ENCODE results near the gene OSGIN1. TPM values are rescaled to one million over a fixed set of nuclear protein-coding genes. Genes with fewer than 3 reads are reported as not detected.

OSGIN1 gene
- total RNA-seq, 2 experiments from 2014 or later, result 2.1 to 2.6 TPM

GRCh38 chr16:83957296-83957855 lies 4.3 kb downstream of the OSGIN1 start:
- Histone ChIP-seq H3K27ac (ENCODE audit: low read depth in 1 of 2, low read length in 2 of 2) (no peak overlapping the region), H3K4me1 (ENCODE audit: insufficient read depth, low read length) (peaks cover 17% of the 10 kb centered on the region), H3K9me3 (ENCODE audit: control insufficient read depth in 1 of 2, insufficient read depth in 1 of 2, low read length in 2 of 2) (peaks cover 0 to 19% of the 10 kb centered on the region in 2 experiments), H3K27me3 (ENCODE audit: control insufficient read depth in 1 of 2, insufficient read depth in 2 of 2, low read length in 2 of 2) (peaks cover 36 to 39% of the 10 kb centered on the region in 2 experiments), H3K4me3 (ENCODE audit: low read length) (no peak overlapping the region), H3K36me3 (ENCODE audit: insufficient read depth, low read length) (no peaks in the 10 kb centered on the region)
- intact Hi-C loops (cut with DNase I, micrococcal nuclease), result loop anchor here in 1 of 2 experiments (2.0 to 5.0 kb wide), 3 partner anchors 105 to 550 kb away; no protein-coding TSS in a partner anchor
- Mint-ChIP-seq H3K4me1 (ENCODE audit: low read depth) (peaks cover 12% of the 10 kb centered on the region), H3K4me3 (no peak overlapping the region), H3K9me3 (no peaks in the 10 kb centered on the region), H3K36me3 (ENCODE audit: low read depth) (no peaks in the 10 kb centered on the region), H3K27ac (no peak overlapping the region), H3K27me3 (peaks cover 33% of the 10 kb centered on the region)
- no peak for ATAC-seq (ENCODE audit: poor library complexity)
- ChIA-PET POLR2A (no interaction called here), CTCF (interaction anchor here (1.7 kb wide), 1 partner anchor 230 kb away, joined by 5 read pairs; the partner anchor contains the start of gene TAF1C)
- DNase-seq, result no peak
- TF ChIP-seq CTCF (IDR thresholded peaks at IDR 0.05), result no peak

- POLR2A ChIA-PET, result no interaction called here
- H3K4me3 Mint-ChIP-seq, result no peak overlapping the region
Observed at GRCh38 chr16:83958137-83958845, 5.3 kb downstream of the OSGIN1 start.

More at GRCh38 chr16:83958137-83958845, 5.3 kb downstream of the OSGIN1 start:
- ATAC-seq (ENCODE audit: poor library complexity) (no peak), DNase-seq (no peak)
- no peak overlapping the region for H3K27ac ChIP-seq (ENCODE audit: low read depth in 1 of 2, low read length in 2 of 2)
- H3K4me3 ChIP-seq (ENCODE audit: low read length), result no peak overlapping the region
- intact Hi-C loops (cut with DNase I, micrococcal nuclease), result loop anchor here in 1 of 2 experiments (5.0 kb wide), 2 partner anchors 104 to 549 kb away; no protein-coding TSS in a partner anchor
- peaks cover 0 to 19% of the 10 kb centered on the region in 2 experiments for H3K9me3 ChIP-seq (ENCODE audit: control insufficient read depth in 1 of 2, insufficient read depth in 1 of 2, low read length in 2 of 2)
- CTCF ChIA-PET, result no interaction called here
- no peak overlapping the region for H3K27ac Mint-ChIP-seq
- no peaks in the 10 kb centered on the region for H3K9me3 Mint-ChIP-seq
- H3K27me3 ChIP-seq (ENCODE audit: control insufficient read depth in 1 of 2, insufficient read depth in 2 of 2, low read length in 2 of 2), result peaks cover 28 to 30% of the 10 kb centered on the region in 2 experiments
- H3K4me1 Mint-ChIP-seq (ENCODE audit: low read depth), result peaks cover 8% of the 10 kb centered on the region
- H3K4me1 ChIP-seq (ENCODE audit: insufficient read depth, low read length), result peaks cover 11% of the 10 kb centered on the region
- H3K36me3 Mint-ChIP-seq (ENCODE audit: low read depth), result no peaks in the 10 kb centered on the region
- no peak for TF ChIP-seq CTCF (IDR thresholded peaks at IDR 0.05)
- H3K27me3 Mint-ChIP-seq, result peaks cover 28% of the 10 kb centered on the region
- no peaks in the 10 kb centered on the region for H3K36me3 ChIP-seq (ENCODE audit: insufficient read depth, low read length)
